Fibroblast of mammary gland (primary cell): Measurements from ENCODE around the gene JAZF1.

Experiments used
- DNase-seq: peaks from one replicate; pipeline ENCODE4 v3.0.0-alpha.2; 2010; ENCODE audit warnings: low read depth
- H3K4me3 ChIP-seq: 2 replicates; pipeline ENCODE4 v1.5.1; 2011; ENCODE audit warnings: low read depth, mild to moderate bottlenecking, low read length, moderate library complexity; ENCODE audit not compliant: control insufficient read depth
- CTCF ChIP-seq: conservative IDR thresholded peaks from 2 replicates; pipeline ENCODE4 v1.5.1; 2011; ENCODE audit warnings: low read depth, low read length, inconsistent platforms; ENCODE audit not compliant: control insufficient read depth, insufficient read depth

Gene JAZF1

DNA sequence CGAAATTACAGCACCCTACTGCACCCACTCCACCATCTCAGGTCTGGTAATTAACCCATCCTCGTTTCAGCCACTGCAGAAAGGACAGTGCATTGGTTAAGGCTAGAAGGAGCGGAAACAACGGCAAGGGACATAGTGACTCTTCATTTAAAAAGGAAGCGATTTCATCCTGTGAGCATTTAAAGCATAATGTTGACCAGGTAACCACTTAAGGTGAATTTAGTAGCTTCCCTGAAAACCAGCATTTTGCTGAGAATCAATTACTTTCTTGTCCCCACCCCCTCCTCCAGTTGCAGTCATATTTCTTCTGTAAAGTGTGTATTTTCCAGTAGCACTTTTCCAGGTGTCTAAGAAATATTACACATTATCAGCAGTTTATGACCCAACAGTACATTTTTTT lies 821 bp upstream of the JAZF1 start:
- H3K4me3 ChIP-seq = no peak overlapping the region
- no peak for DNase-seq
- no peak for TF ChIP-seq CTCF

GRCh38 chr7:28180031-28180363 lies 598 bp downstream of the JAZF1 start:
- no peak for DNase-seq

DNA sequence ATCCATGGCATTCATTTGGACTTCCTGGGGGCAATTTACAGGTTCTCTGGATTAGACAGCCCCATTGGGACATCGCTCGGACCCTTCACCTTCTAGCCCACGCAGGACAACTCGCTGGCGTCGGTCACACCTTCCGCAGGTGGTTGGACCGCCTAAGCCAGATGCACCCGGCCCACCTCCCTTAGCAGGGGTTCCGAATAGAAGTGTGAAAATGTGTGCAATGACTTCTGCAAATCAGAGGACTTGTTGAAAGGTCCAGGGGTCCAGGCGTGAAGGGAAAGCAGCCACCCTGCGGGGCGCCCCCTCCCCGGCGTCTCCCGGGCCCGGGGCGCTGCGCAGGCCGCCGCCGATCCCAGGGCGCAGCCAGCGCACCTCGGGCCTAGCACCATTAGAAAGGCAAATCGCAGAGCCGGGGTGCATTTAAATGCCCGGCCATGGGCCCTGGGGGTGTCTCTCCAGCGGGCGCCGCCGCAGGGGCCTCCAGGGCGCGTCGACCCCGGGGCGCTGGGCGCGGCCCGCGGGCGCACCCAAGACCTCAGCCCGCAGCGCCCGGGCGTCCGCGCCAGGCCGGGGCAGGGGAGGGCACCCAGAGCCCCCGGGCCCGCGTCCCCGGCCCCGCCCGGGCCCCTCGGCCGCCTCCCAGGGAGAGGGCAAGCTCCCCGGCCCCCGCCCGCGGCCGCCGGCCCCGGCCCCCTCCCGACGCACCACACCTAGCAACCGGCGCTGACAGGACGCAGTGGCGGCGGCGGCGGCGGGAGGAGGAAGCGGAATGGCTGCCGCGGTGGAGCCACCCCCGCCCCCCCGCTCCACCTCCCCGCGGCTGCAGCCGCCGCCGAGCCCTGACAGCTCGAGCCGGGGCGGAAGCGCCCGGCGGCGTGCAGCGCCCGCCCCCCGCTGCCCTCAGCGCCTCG lies 1.2 kb downstream of the JAZF1 start:
- no peak for TF ChIP-seq CTCF
- DNase-seq = no peak
- peak overlapping the region; percentile 65 for H3K4me3 ChIP-seq

More at GRCh38 chr7:28180031-28180363, 598 bp downstream of the JAZF1 start:
- no peak for TF ChIP-seq CTCF
- H3K4me3 ChIP-seq = peak overlapping the region; percentile 72

DNA sequence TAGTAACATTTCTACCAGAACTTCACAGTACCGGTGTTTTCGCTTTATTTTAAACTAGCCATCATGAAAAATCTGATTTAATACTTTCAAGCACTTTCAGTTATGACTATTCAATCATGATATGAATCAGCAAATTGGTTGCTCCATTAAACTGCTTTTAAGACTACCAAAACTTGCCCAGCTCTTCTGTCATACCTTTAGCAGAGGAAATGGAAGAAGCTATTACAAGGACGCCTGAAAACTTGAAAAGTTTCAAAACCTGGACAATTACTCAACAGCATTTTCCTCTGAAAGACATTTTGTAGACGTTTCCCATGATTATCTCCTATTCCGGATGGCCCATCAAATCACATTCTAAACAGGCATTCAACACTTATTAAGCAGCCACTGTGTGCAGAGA lies 2.0 kb downstream of the JAZF1 start:
- H3K4me3 ChIP-seq = peak overlapping the region; percentile 65
- DNase-seq = peak; percentile 39
- no peak for TF ChIP-seq CTCF

GRCh38 chr7:28177836-28178235 lies 2.8 kb downstream of the JAZF1 start:
- no peak for DNase-seq
- TF ChIP-seq CTCF = no peak
- H3K4me3 ChIP-seq = no peak overlapping the region

DNA sequence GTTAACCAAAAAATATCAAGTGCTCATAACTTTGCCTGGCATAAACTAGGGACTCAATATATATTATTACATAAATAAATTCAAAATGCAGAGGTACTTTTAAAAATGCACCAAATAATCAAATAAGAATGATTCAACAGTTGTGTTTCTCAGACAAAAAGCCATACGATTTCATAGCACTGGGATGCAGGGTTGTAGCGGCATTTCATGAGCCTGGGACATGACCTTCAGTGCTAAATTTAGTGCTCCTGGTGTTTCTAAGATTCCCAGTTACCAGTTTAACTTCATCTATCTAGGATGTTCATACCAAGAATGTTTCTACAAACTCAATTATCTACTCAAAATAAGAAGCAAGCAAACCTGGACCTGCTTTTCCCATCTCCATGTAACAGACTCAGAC lies 4.0 kb downstream of the JAZF1 start:
- TF ChIP-seq CTCF = no peak
- no peak for DNase-seq
- H3K4me3 ChIP-seq = no peak overlapping the region
